Natural killer cell treated with Interleukin-12 subunit alpha and Interleukin-12 subunit beta and Interleukin-15 and Interleukin-18, amount 100 ng/mL, for 72 hours (primary cell): ENCODE measurements around the gene DOHH. TPM values are rescaled to one million over a fixed set of nuclear protein-coding genes. Genes with fewer than 3 reads are reported as not detected.

Source experiments
- ATAC-seq, 2 donors: fragments of 150-1000 bp; cut with Tn5 transposase in 1 of 2; sonication (Bioruptor Pico), chemical (Tn5 transposase) in 1 of 2; 2 replicates each; pipeline ENCODE4 v1.10.0; 2021
- DNase-seq: peaks from one replicate; pipeline ENCODE4 v3.0.0; 2022; ENCODE audit warnings: low spot score
- H3K27ac Mint-ChIP-seq, 2 donors: 1 replicate in 1 of 2; 2 replicates in 1 of 2; pipeline ENCODE4 v1.8.0; 2022; ENCODE audit warnings: mixed read lengths in 2 of 2, mild to moderate bottlenecking in 1 of 2, moderate library complexity in 1 of 2
- H3K27me3 Mint-ChIP-seq, 2 donors: 1 replicate in 1 of 2; 2 replicates in 1 of 2; pipeline ENCODE4 v1.8.0; 2022; ENCODE audit warnings: mixed read lengths in 2 of 2
- H3K36me3 Mint-ChIP-seq: one replicate; pipeline ENCODE4 v1.8.0; 2022; ENCODE audit warnings: mixed read lengths
- H3K4me1 Mint-ChIP-seq, 2 donors: 1 replicate in 1 of 2; 2 replicates in 1 of 2; pipeline ENCODE4 v1.8.0; 2022; ENCODE audit warnings: low read depth in 2 of 2, mixed read lengths in 2 of 2, mild to moderate bottlenecking in 1 of 2
- H3K4me3 Mint-ChIP-seq: one replicate; pipeline ENCODE4 v1.8.0; 2022; ENCODE audit warnings: mixed read lengths
- H3K9me3 Mint-ChIP-seq: 2 replicates; pipeline ENCODE4 v1.8.0; 2022; ENCODE audit warnings: mixed read lengths
- total RNA-seq, 2 donors: library from RNA; stranded (reverse); gene quantifications; one replicate each; pipeline ENCODE4 v1.2.3, GENCODE V29; 2022

Gene DOHH
- total RNA-seq, 2 donors from 2014 or later: 16.1 to 28.6 TPM

DNA sequence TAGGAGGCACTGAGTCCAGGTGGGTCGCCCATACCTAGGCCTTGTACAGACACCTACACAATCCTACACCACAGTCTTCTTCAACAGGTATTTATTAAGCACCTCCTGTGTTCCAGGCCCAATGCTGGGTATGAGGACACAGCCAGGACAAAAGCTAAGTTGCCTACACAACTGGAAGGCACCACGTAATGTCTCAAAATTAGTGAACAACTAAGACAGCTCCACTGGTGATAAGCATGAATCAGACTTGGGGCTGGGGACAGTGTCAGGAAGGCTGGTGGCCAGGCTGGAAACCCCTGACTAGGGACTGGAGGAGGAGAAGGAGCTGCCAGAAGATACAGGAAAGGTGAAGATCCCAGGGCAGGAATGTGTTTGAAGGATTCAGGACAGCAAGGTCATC, 22.5 kb downstream of the DOHH start:
- no peak for ATAC-seq
- Mint-ChIP-seq H3K4me1 (peaks cover 17% of the 10 kb centered on the region in 2 donors), H3K9me3 (no peaks in the 10 kb centered on the region), H3K27ac (peak overlapping the region in 1 of 2 donors; percentile 4), H3K4me3 (peak overlapping the region; percentile 66), H3K27me3 (no peaks in the 10 kb centered on the region), H3K36me3 (no peaks in the 10 kb centered on the region)
- no peak for DNase-seq

DNA sequence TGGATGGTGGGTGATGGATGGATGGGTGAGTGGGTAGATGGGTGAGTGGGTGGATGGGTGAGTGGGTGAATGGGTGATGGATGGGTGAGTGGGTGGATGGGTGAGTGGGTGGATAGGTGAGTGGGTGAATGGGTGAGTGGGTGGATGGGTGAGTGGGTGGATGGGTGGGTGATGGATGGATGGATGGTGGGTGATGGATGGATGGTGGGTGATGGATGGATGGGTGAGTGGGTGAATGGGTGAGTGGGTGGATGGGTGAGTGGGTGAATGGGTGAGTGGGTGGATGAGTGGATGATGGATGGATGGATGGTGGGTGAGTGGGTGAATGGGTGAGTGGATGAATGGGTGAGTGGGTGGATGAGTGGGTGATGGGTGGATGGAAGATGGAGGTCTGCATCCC, 23.0 kb downstream of the DOHH start:
- Mint-ChIP-seq H3K36me3 (no peaks in the 10 kb centered on the region), H3K4me1 (peaks cover 17% of the 10 kb centered on the region in 2 donors), H3K27ac (peak overlapping the region in 1 of 2 donors; percentile 4), H3K27me3 (no peaks in the 10 kb centered on the region), H3K9me3 (no peaks in the 10 kb centered on the region), H3K4me3 (no peak overlapping the region)
- DNase-seq: no peak
- ATAC-seq: no peak

DNA sequence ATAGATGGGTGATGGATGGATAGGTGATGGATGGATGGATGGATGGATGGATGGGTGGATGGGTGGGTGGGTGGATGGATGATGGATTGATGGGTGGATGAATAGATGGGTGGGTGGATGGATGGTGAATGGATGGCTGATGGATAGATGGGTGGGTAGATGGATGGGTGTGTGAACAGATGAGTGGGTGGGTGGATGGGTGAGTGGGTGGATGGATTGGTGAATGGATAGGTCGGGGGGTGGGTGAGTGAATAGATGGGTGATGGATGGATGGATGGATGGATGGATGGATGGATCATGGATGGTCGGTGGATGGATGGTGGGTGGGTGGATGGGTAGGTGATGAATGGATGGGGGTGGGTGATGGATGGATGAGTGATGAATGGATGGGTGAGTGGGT, 23.6 kb downstream of the DOHH start:
- Mint-ChIP-seq H3K4me1 (peaks cover 17% of the 10 kb centered on the region in 2 donors), H3K9me3 (no peaks in the 10 kb centered on the region), H3K36me3 (no peaks in the 10 kb centered on the region), H3K4me3 (no peak overlapping the region), H3K27ac (no peak overlapping the region), H3K27me3 (no peaks in the 10 kb centered on the region)
- DNase-seq (no peak), ATAC-seq (no peak)

DNA sequence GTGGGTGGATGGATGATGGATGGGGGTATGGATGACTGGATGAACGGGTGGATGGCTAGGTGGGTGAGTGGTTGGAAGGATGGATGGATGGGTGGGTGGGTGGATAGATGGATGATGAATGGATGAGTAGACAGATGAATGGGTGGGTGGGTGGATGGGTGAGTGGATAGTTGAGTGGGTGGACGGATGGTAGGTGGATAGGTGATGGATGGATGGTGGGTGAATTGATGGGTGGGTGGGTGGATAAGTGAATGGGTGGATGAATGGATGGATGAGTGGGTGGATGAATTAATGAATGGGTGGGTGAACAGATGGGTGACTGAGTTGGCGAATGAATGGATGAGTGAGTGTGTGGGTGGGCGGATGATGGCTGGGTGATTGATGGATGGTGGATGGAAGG, 25.0 kb downstream of the DOHH start:
- no peak for DNase-seq
- H3K4me1 Mint-ChIP-seq: peaks cover 17% of the 10 kb centered on the region in 2 donors
- ATAC-seq: no peak
- H3K4me3 Mint-ChIP-seq: no peak overlapping the region
- H3K27me3 Mint-ChIP-seq: no peaks in the 10 kb centered on the region
- no peaks in the 10 kb centered on the region for H3K36me3 Mint-ChIP-seq
- H3K9me3 Mint-ChIP-seq: no peaks in the 10 kb centered on the region
- H3K27ac Mint-ChIP-seq: no peak overlapping the region

DNA sequence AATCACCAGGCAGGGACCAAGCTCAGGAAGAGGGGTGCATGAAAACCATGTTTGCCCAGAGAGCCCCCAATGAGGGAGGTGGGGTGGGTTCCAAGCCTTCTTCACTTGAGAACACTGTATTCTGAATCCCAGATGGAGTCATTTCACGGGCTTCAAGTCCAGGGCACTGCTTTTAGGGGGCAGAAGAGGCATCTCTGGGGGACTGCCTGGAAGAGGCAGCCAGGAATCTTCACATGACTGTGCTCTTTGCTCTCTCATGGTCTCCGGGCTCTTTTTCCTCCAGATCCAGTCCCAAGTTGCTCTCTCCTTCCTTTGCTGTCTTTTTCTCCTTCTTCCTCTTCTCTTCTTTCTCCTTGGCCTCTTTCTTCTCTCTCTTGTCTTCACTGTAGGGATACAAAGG, 25.9 kb downstream of the DOHH start:
- H3K4me3 Mint-ChIP-seq: no peak overlapping the region
- H3K27ac Mint-ChIP-seq: no peak overlapping the region
- ATAC-seq: no peak
- no peaks in the 10 kb centered on the region for H3K36me3 Mint-ChIP-seq
- H3K9me3 Mint-ChIP-seq: no peaks in the 10 kb centered on the region
- no peaks in the 10 kb centered on the region for H3K27me3 Mint-ChIP-seq
- peaks cover 17% of the 10 kb centered on the region in 2 donors for H3K4me1 Mint-ChIP-seq
- DNase-seq: no peak

DNA sequence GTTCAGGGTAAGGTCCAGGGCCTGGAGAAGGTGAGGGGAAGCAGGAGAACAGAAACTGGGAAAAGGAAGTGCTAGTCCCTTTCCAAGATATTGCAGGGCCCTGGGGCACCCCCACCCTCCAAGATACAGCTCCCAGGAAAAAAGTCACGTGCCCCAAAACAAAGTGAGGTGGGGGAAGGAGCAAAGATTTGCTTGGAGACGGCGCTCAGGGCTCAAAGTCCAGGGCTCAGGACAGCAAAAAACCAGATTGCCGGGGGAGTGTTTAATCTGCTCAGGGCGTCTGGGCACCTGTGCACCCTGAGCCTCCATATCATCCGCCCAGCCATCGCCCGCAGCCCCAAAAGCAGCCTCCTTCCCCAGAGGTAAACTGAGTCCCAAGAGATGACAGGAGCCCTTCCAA, 26.5 kb downstream of the DOHH start:
- no peak overlapping the region for H3K27ac Mint-ChIP-seq
- no peak for ATAC-seq
- H3K36me3 Mint-ChIP-seq: no peaks in the 10 kb centered on the region
- no peaks in the 10 kb centered on the region for H3K9me3 Mint-ChIP-seq
- no peak for DNase-seq
- H3K4me3 Mint-ChIP-seq: no peak overlapping the region
- H3K27me3 Mint-ChIP-seq: no peaks in the 10 kb centered on the region
- H3K4me1 Mint-ChIP-seq: peaks cover 11 to 12% of the 10 kb centered on the region in 2 donors

GRCh38 chr19:3471954-3472655, 28.4 kb downstream of the DOHH start:
- peak in 1 of 2 donors; percentile 34 for ATAC-seq

DNA sequence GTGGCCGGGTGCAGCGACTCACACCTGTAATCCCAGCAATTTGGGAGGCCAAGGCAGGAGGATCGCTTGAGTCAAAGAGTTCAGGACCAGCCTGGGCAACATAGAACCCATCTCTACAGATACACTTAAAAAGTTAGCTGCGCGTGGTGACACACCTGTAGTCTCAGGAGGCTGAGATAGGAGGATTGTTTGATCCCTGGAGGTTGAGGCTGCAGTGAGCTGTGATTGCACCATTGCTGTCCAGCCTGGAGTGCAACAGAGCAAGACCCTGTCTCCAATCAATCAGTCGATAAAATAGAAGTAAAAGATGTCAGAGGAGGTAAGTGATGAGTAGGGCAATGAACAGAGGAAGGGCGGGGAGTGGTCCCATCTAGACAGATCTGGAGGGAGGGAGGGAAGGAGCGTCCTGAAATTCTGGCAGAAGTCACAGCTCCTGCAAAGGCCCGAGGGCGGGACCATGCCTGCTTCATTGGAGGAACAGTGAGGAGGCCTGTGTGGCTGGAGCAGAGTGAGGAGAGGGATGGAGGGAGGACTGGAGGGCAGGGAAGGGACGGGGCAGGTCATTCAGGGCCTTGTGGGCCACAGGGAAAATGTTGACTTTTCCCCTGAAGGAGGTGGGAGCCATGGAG, 29.9 kb downstream of the DOHH start:
- Mint-ChIP-seq H3K36me3 (no peaks in the 10 kb centered on the region), H3K27me3 (no peaks in the 10 kb centered on the region), H3K9me3 (no peaks in the 10 kb centered on the region), H3K4me1 (no peaks in the 10 kb centered on the region), H3K4me3 (no peak overlapping the region), H3K27ac (no peak overlapping the region)
- DNase-seq (no peak), ATAC-seq (no peak)

More at GRCh38 chr19:3471954-3472655, 28.4 kb downstream of the DOHH start:
- DNase-seq: no peak
- no peaks in the 10 kb centered on the region for H3K36me3 Mint-ChIP-seq
- no peaks in the 10 kb centered on the region for H3K4me1 Mint-ChIP-seq
- H3K9me3 Mint-ChIP-seq: no peaks in the 10 kb centered on the region
- H3K4me3 Mint-ChIP-seq: no peak overlapping the region
- no peak overlapping the region for H3K27ac Mint-ChIP-seq
- no peaks in the 10 kb centered on the region for H3K27me3 Mint-ChIP-seq

- Mint-ChIP-seq H3K36me3 (no peaks in the 10 kb centered on the region), H3K27ac (no peak overlapping the region), H3K4me3 (no peak overlapping the region), H3K4me1 (no peaks in the 10 kb centered on the region), H3K9me3 (no peaks in the 10 kb centered on the region), H3K27me3 (no peaks in the 10 kb centered on the region)
- no peak for DNase-seq
- no peak for ATAC-seq
These were observed 30.6 kb downstream of the DOHH start for GRCh38 chr19:3469638-3470499.

DNA sequence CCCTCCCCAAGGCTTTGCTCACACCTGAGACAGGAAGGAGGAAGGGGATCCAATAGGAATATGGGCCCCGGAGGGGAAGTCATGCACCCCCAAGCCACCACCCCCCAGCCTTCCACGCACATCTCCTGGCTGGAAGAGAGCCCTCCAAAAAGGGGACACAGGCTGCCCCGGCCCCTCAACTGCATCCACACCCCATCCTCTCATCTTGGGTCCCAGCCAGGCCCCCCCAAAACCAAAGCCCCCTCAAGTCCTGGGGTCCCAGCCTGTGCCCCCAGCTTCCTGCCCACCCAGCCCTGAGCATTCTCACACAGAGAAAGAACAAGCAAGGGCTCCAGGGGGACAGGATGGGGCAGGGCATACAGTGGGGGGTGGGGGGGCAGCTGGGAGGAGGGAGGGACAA, 32.3 kb downstream of the DOHH start:
- no peaks in the 10 kb centered on the region for H3K9me3 Mint-ChIP-seq
- no peak for ATAC-seq
- H3K4me3 Mint-ChIP-seq: no peak overlapping the region
- H3K27me3 Mint-ChIP-seq: no peaks in the 10 kb centered on the region
- H3K27ac Mint-ChIP-seq: no peak overlapping the region
- no peak for DNase-seq
- no peaks in the 10 kb centered on the region for H3K36me3 Mint-ChIP-seq
- no peaks in the 10 kb centered on the region for H3K4me1 Mint-ChIP-seq

GRCh38 chr19:3467437-3468198, 32.9 kb downstream of the DOHH start:
- ATAC-seq (no peak), DNase-seq (no peak)
- Mint-ChIP-seq H3K9me3 (no peaks in the 10 kb centered on the region), H3K27me3 (no peaks in the 10 kb centered on the region), H3K4me3 (no peak overlapping the region), H3K27ac (no peak overlapping the region), H3K36me3 (peaks cover 2% of the 10 kb centered on the region), H3K4me1 (no peaks in the 10 kb centered on the region)

GRCh38 chr19:3466635-3467034, 33.8 kb downstream of the DOHH start:
- H3K4me1 Mint-ChIP-seq: no peaks in the 10 kb centered on the region
- DNase-seq: no peak
- H3K27ac Mint-ChIP-seq: no peak overlapping the region
- ATAC-seq: no peak
- peaks cover 4% of the 10 kb centered on the region for H3K36me3 Mint-ChIP-seq
- no peaks in the 10 kb centered on the region for H3K27me3 Mint-ChIP-seq
- H3K9me3 Mint-ChIP-seq: no peaks in the 10 kb centered on the region
- no peak overlapping the region for H3K4me3 Mint-ChIP-seq

GRCh38 chr19:3465552-3465951, 34.9 kb downstream of the DOHH start:
- Mint-ChIP-seq H3K36me3 (peaks cover 4% of the 10 kb centered on the region), H3K4me3 (no peak overlapping the region)
- no peak for ATAC-seq

More at GRCh38 chr19:3465552-3465951, 34.9 kb downstream of the DOHH start:
- H3K9me3 Mint-ChIP-seq: no peaks in the 10 kb centered on the region
- no peak overlapping the region for H3K27ac Mint-ChIP-seq
- no peaks in the 10 kb centered on the region for H3K4me1 Mint-ChIP-seq
- DNase-seq: no peak
- H3K27me3 Mint-ChIP-seq: no peaks in the 10 kb centered on the region
